B cell (primary cell): ENCODE data around the gene UBALD2. TPM values are rescaled to one million over a fixed set of nuclear protein-coding genes. Genes with fewer than 3 reads are reported as not detected.

Source experiments
- ATAC-seq: fragments of 200-7000 bp; cut with Tn5 transposase; one replicate; pipeline ENCODE4 v1.10.0; 2021; ENCODE audit warnings: low read depth, mild to moderate bottlenecking, moderate number of reproducible peaks, moderate library complexity
- CTCF ChIA-PET: fragments of 350-600 bp; sonication (Branson Sonifier 250); formaldehyde crosslinking; loops from one replicate; lab custom pipeline; 2021; ENCODE audit warnings: antibody characterized with exemption, inconsistent platforms; lab: Charles Lee
- POLR2A ChIA-PET: fragments of 350-600 bp; sonication (Branson Sonifier 250); formaldehyde crosslinking; loops from one replicate; lab custom pipeline; 2021; ENCODE audit warnings: antibody characterized with exemption; lab: Charles Lee
- DNase-seq: peaks from one replicate; pipeline ENCODE4 v3.0.0; 2013
- H2AFZ ChIP-seq: 2 replicates; pipeline ENCODE4 v1.6.1; 2012; ENCODE audit warnings: mild to moderate bottlenecking, low read depth, low read length; ENCODE audit not compliant: insufficient read depth, poor library complexity, severe bottlenecking
- H3K27ac ChIP-seq, 2 donors: 1 replicate in 1 of 2; 2 replicates in 1 of 2; pipeline ENCODE4 v1.5.1; 2012 to 2013; ENCODE audit warnings: low read length in 2 of 2, mild to moderate bottlenecking in 2 of 2, moderate library complexity in 1 of 2
- H3K27me3 ChIP-seq, 4 experiments: fragments of 200-600 bp in 1 of 4; sonication (generic) in 1 of 4; replicated peaks in 1 of 4; 1 replicate in 2 of 4; 2 replicates in 2 of 4; pipeline versions ENCODE4 v1.6.1 to v1.7.0; 2013 to 2016; ENCODE audit warnings: low read length in 3 of 4, mild to moderate bottlenecking in 2 of 4, mixed read lengths in 1 of 4, moderate library complexity in 1 of 4; ENCODE audit not compliant: insufficient read depth in 4 of 4, control insufficient read depth in 3 of 4; ENCODE audit errors: control extremely low read depth in 1 of 4
- H3K36me3 ChIP-seq, 2 experiments: replicated peaks in 1 of 2; 1 replicate in 1 of 2; 2 replicates in 1 of 2; pipeline versions ENCODE4 v1.6.1 to v1.7.1; 2013; ENCODE audit warnings: low read length in 1 of 2; ENCODE audit not compliant: insufficient read depth in 2 of 2, control insufficient read depth in 1 of 2; ENCODE audit errors: control extremely low read depth in 1 of 2, extremely low read depth in 1 of 2
- H3K4me1 ChIP-seq, 2 donors: fragments of 200-600 bp in 1 of 2; sonication (generic) in 1 of 2; 1 replicate in 1 of 2; 2 replicates in 1 of 2; pipeline versions ENCODE4 v1.5.1 to v1.6.1; 2013 to 2017; ENCODE audit warnings: low read length in 2 of 2; ENCODE audit not compliant: control insufficient read depth in 2 of 2, insufficient read depth in 2 of 2
- H3K4me2 ChIP-seq: replicated peaks from 2 replicates; pipeline ENCODE3; 2012; ENCODE audit warnings: mild to moderate bottlenecking, low read depth, low read length; ENCODE audit not compliant: poor library complexity, severe bottlenecking
- H3K4me3 ChIP-seq, 5 experiments: fragments of 200-600 bp in 1 of 5; sonication (generic) in 1 of 5; 1 replicate in 3 of 5; 2 replicates in 2 of 5; pipeline versions ENCODE4 v1.5.1 to v1.7.0; 2011 to 2016; ENCODE audit warnings: low read length in 4 of 5, mild to moderate bottlenecking in 4 of 5, low read depth in 2 of 5, control low read depth in 1 of 5, moderate library complexity in 1 of 5; ENCODE audit not compliant: insufficient read depth in 1 of 5; ENCODE audit errors: control extremely low read depth in 1 of 5, extremely low read depth in 1 of 5
- H3K79me2 ChIP-seq: fragments of 200-600 bp; sonication (generic); one replicate; pipeline ENCODE4 v1.6.0; 2016; ENCODE audit warnings: low read length; ENCODE audit not compliant: control insufficient read depth, insufficient read depth
- H3K9ac ChIP-seq: fragments of 200-600 bp; sonication (generic); 2 replicates; pipeline ENCODE4 v1.6.1; 2017; ENCODE audit warnings: mild to moderate bottlenecking, low read length, moderate library complexity
- H3K9me3 ChIP-seq, 3 donors: one replicate each; pipeline versions ENCODE4 v1.6.1 to v1.7.1; 2013; ENCODE audit warnings: low read length in 2 of 3; ENCODE audit not compliant: control insufficient read depth in 2 of 3, insufficient read depth in 1 of 3; ENCODE audit errors: control extremely low read depth in 1 of 3
- H4K20me1 ChIP-seq: 2 replicates; pipeline ENCODE4 v1.6.0; 2012; ENCODE audit warnings: mild to moderate bottlenecking, low read length; ENCODE audit not compliant: insufficient read depth, control insufficient read depth, poor library complexity, severe bottlenecking
- H3K27ac Mint-ChIP-seq: one replicate; pipeline ENCODE4 v1.8.0; 2021; ENCODE audit warnings: mixed read lengths
- H3K27me3 Mint-ChIP-seq: one replicate; pipeline ENCODE4 v1.8.0; 2021; ENCODE audit warnings: mixed read lengths
- H3K4me1 Mint-ChIP-seq: one replicate; pipeline ENCODE4 v1.8.0; 2021; ENCODE audit warnings: mixed read lengths
- H3K4me3 Mint-ChIP-seq: one replicate; pipeline ENCODE4 v1.8.0; 2021; ENCODE audit warnings: mixed read lengths
- H3K9me3 Mint-ChIP-seq: one replicate; pipeline ENCODE4 v1.8.0; 2022; ENCODE audit warnings: mixed read lengths; ENCODE audit not compliant: insufficient read depth
- CTCF ChIP-seq: fragments of 200-600 bp; IDR thresholded peaks from one replicate; pipeline ENCODE4 v1.8.0; 2022; ENCODE audit warnings: antibody characterized with exemption, mild to moderate bottlenecking
- EZH2 ChIP-seq: IDR thresholded peaks from 2 replicates; pipeline ENCODE4 v1.6.1; 2012; ENCODE audit warnings: borderline replicate concordance, low read depth, mild to moderate bottlenecking, moderate library complexity, low read length; ENCODE audit not compliant: insufficient read depth, poor library complexity, severe bottlenecking
- WGBS: methylation state at CpG from one replicate; pipeline ENCODE4 v1.1.5; 2013; ENCODE audit warnings: missing lambda C conversion rate; ENCODE audit not compliant: insufficient coverage; 5-methylcytosine and 5-hydroxymethylcytosine counted together
- intact Hi-C: fragments of 100-400 bp; cut with micrococcal nuclease; formaldehyde crosslinking; loops from one replicate; pipeline ENCODE4 v1.10.0; 2022
- polyA plus RNA-seq: library from polyadenylated mRNA; depleted of rRNA; stranded (reverse); fragments of >200 nt; gene quantifications from 2 replicates; pipeline ENCODE4 v1.2.3, GENCODE V29; 2012
- total RNA-seq, 2 donors: library from RNA; stranded (reverse); fragments of 120-200 nt in 1 of 2; gene quantifications; 1 replicate in 1 of 2; 2 replicates in 1 of 2; pipeline versions ENCODE4 v1.2.3 to v1.2.4, GENCODE V29; 2013 to 2022

The UBALD2 gene
- total and polyA plus RNA-seq, 2 donors (not counting 1 experiment from before 2014, with no cell fraction given): 78.9 to 155 TPM

DNA sequence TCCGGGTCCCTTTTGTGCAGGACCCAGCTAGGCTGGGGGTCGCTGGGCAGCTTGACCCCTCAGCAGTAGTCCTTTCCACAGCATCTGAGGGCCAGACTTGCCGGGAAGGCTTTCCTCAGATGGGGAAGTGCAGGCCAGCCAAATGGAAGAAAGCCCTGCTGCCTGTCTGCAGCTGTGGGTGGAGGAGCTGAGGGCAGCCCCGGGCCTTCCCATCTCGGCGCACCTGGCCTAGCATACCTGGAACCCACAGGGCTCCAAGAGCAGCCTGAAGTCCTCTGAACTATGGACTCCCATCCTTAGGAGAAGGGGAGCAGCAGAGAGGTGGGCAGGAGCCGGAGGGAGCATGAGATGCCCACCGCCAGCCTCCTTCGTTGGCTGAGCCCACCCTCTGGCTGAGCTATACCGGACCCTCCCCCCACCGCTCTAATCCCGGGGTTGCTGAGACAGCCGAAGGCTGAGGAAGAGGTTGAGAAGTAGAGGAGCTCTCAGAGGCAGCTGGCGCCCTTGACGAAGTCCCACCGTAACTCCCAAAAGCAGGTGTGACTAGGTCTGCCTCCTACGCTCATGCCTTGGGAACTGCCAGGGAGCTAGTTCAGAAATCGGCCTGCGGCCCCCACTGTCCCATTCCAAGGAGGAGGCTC is 13.2 kb downstream of the UBALD2 start:
- H3K9ac ChIP-seq: no peak overlapping the region
- POLR2A ChIA-PET: interaction anchor here (2.4 kb wide), 1 partner anchor 157 kb away, joined by 8 read pairs; no protein-coding TSS in a partner anchor
- intact Hi-C loops: loop anchor here (10.0 kb wide), 1 partner anchor 216 kb away; no protein-coding TSS in a partner anchor
- Mint-ChIP-seq H3K27ac (no peak overlapping the region), H3K27me3 (no peaks in the 10 kb centered on the region), H3K4me3 (no peak overlapping the region), H3K9me3 (no peaks in the 10 kb centered on the region), H3K4me1 (peaks cover 39% of the 10 kb centered on the region)
- ATAC-seq: no peak
- H2AFZ ChIP-seq: no peak overlapping the region
- H3K4me3 ChIP-seq: no peak overlapping the region
- no peak overlapping the region for H3K4me2 ChIP-seq
- 93% methylated on average over 12 of the region's 19 CpGs for WGBS
- no peaks in the 10 kb centered on the region for H4K20me1 ChIP-seq
- H3K36me3 ChIP-seq: no peaks in the 10 kb centered on the region
- no peak overlapping the region for H3K27ac ChIP-seq
- no peaks in the 10 kb centered on the region for H3K79me2 ChIP-seq
- TF ChIP-seq EZH2: no peak
- TF ChIP-seq CTCF: no peak
- CTCF ChIA-PET: interaction anchor here (0.9 to 16.7 kb wide), 12 partner anchors 9 to 264 kb away, joined by 3 to 435 read pairs (median 26); partner anchors contain the start of gene UBALD2
- H3K4me1 ChIP-seq: peaks cover 31 to 38% of the 10 kb centered on the region in 2 donors
- H3K9me3 ChIP-seq: peaks cover 0 to 5% (median 0%) of the 10 kb centered on the region in 3 donors
- peak; percentile 43 for DNase-seq
- H3K27me3 ChIP-seq: no peaks in the 10 kb centered on the region
